ENCODE data around the gene ARHGAP1.

ARHGAP1 gene

GRCh38 chr11:46700241-46701077 is at the start of gene ARHGAP1, which contains the start of gene ZNF408:
ARHGAP1 (minus strand) TSS chr11:46700619; CDS start chr11:46696107, 4,512 bp downstream.
ZNF408 (plus strand) TSS chr11:46701031; CDS start chr11:46701048, 17 bp downstream.
- DNase-seq, result peak; percentile 99

DNA sequence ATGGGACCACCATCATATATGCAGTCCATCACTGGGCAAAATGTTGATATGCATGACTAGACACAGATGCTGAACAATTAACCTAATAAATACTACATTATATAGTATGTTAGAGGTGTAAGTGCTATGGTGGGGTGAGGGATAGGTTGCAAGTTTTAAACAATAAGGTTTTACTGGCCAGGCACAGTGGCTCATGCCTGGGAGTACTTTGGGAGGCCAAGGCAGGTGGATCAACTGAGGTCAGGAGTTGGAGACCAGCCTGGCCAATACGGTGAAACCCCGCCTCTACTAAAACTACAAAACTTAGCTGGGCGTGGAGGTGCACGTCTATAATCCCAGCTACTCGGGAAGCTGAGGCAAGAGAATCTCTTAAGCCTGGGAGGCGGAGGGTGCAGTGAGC is 46.7 kb upstream of the ARHGAP1 start:
- DNase-seq, result no peak

- no peak for DNase-seq
These were observed 45.6 kb upstream of the ARHGAP1 start for GRCh38 chr11:46745995-46746394.

DNA sequence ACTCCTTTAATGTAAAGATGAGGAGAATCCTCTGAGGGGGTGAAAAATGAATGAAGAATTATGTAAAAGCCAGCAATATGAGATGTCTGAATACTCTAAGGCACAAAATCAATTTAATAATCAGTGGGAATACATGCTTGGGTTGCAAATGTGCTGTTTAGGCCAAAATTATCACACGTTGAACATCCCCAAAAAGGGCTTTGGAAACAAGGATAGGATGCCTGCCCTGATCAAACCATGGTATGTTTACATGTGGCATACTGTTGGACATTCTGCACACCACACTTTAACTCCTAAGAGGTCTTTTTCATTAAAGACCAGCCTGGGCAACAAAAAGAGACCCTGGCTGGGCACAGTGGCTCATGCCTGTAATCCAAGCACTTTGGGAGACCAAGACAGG is 44.9 kb upstream of the ARHGAP1 start:
- DNase-seq, result no peak

DNA sequence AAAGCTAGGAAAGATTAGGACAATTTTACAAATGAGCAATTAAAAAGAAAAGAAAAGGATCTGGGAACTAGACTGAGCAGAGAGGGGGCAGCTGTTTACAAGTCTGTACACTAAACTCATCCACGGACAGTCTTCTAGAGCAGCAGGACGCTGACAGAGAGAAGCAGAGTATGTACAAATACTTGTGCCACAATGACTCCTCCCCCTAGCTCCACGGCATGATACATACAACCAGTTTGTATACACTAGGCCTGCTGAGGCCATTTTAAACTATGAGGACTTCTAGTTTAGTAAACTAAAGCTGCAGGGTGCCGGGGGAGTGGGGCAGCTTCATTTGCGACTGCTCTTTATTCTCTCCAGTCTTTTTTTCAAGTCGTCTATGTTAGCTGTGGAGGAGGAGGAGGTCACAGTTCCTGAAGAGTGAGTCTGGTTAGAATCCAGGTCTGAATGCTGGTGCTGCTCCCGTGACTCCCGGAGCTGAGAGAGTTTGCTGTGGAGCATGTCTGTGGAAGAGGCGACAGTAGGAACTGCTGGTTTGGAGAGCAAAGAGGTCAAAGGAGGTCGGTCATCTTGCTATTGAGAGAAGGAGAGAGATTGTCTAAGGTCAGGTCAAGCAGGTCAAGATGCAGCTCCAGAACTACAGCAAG is 43.4 kb upstream of the ARHGAP1 start:
- peak; percentile 43 for DNase-seq

GRCh38 chr11:46743043-46743442 is 42.6 kb upstream of the ARHGAP1 start:
- no peak for DNase-seq

DNA sequence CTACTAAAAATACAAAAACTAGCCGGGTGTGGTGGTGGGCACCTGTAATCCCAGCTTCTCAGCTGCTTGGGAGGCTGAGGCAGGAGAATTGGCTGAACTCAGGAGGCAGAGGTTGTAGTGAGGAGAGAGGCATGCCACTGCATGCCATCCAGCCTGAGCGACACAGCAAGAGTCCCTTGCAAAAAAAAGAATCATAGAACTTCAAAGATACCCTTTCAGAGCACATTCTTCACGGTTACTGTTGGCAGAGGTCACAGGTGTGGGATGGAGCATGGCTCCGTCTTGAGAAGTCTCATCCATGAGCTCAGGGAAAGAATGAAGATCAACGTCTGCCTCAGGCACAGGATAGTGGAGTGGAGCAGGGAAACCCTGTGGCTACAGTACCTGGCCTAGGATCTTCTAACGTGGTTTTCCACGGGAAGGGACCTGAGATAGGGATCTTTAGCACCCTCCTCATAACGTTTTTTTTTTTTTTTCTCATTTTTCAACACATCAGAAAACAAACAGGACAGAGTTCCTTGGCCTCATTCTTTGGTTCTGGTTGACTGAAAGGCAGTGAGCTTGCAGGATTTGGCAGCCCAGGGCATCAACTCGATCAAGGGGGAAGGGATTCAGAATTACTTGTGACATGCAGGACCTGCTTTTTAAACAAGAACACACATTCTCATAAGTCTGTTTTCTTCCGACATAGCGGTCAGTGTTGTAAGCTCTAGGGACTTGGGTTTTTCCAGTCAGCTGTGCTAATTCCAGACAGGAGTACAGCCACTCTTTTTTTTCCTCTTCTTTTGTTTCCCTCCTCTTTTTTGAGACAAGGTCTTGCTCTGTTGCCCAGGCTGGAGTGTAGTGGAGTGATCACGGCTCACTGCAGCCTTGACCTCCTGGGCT is 41.4 kb upstream of the ARHGAP1 start:
- no peak for DNase-seq

- no peak for DNase-seq
These were observed 38.5 kb upstream of the ARHGAP1 start for GRCh38 chr11:46738887-46739286.

- no peak for DNase-seq
These were observed 37.3 kb upstream of the ARHGAP1 start for GRCh38 chr11:46737699-46738098.

GRCh38 chr11:46736615-46737014 is 36.2 kb upstream of the ARHGAP1 start:
- no peak for DNase-seq

DNA sequence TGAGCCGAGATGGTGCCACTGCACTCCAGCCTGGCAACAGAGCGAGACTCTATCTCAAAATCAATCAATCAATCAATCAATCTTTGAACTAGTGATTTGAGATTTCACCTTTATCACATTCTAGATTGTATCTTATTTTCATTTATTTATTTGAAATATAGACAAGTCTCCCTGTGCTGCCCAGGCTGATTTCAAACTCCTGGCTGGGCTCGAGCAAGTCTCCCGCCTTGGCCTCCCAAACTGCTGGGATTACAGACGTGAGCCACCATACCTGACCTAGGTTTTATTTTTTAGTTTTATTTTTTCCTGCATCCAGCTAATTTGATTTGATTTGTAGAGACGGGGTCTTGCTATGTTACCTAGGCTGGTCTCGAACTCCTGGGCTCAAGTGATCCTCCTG is 35.7 kb upstream of the ARHGAP1 start:
- no peak for DNase-seq

DNA sequence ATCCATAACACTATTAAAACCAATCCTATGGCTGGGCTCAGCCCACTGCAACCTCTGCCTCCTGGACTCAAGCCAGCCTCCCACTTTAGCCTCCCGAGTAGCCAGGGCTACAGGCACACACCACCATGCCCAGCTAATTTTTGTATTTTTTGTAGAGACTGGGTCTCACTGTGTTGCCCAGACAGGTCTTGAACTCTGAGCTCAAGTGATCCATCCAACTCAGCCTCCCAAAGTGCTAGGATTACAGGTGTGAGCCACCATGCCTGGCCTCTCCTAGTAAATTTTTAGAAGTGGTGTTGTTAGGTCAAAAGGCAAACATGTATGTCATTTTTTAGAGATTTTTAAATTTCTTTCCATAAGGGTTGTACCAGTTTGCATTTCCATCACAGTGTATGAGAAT is 32.8 kb upstream of the ARHGAP1 start:
- DNase-seq, result no peak

DNA sequence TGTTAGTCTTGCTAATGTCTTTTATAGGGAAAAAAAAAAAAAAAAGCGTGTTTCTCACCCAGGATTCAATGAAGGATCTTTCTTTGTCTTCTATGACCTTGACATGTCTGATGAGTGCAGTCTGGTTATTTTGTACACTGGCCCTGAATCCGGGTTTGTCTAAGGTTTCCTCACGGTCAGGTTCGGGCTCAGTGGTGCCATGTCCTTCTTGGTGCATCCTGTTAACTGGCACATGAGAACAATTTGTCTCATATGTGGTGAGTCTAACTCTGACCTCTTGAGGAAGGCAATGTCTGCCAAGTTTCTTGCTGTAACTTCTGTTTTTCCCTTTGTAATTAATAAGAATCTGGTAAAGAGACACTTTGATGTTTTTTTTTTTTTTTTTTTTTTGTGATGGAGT is 31.1 kb upstream of the ARHGAP1 start:
- DNase-seq, result no peak

DNA sequence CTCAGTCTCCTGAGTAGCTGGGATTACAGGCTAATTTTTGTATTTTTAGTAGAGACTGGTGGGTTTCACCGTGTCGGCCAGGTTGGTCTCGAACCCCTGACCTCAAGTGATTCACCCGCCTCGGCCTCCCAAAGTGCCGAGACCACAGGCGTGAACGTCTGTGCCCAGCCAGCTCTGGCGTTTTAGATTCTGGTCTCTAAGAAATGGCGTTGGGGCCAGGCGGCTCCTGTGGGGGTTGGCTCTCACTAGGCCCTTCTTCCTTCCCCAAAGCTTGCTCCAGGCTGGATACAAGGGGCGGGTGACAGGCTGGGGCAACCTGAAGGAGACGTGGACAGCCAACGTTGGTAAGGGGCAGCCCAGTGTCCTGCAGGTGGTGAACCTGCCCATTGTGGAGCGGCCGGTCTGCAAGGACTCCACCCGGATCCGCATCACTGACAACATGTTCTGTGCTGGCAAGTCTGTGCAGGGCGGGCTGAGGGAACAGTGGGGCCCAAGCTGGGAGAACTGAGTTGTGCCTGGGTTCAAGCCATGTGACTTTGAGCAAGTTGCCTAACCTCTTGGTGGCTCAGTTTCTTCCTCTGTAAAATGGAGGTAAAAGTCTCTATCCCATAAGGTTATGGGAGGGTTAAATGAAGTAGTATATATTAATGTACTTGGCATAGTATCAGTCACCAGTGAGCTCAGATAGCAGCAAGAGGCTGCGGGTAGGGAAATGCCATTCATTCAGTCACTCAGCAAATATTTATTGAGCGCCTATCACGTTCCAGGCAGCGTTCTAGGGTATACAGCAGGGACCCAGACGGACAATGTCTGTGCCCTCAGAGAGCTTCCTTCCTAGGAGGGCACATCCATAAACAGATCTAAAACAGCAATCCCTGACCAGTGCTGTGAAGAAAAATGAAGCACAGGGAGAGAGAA is 28.9 kb upstream of the ARHGAP1 start:
- DNase-seq, result no peak

GRCh38 chr11:46728659-46729040 is 28.2 kb upstream of the ARHGAP1 start:
- no peak for DNase-seq

- no peak for DNase-seq
These were observed 27.7 kb upstream of the ARHGAP1 start for GRCh38 chr11:46727952-46728658.

GRCh38 chr11:46726206-46726862 is 25.9 kb upstream of the ARHGAP1 start:
- DNase-seq, result no peak

DNA sequence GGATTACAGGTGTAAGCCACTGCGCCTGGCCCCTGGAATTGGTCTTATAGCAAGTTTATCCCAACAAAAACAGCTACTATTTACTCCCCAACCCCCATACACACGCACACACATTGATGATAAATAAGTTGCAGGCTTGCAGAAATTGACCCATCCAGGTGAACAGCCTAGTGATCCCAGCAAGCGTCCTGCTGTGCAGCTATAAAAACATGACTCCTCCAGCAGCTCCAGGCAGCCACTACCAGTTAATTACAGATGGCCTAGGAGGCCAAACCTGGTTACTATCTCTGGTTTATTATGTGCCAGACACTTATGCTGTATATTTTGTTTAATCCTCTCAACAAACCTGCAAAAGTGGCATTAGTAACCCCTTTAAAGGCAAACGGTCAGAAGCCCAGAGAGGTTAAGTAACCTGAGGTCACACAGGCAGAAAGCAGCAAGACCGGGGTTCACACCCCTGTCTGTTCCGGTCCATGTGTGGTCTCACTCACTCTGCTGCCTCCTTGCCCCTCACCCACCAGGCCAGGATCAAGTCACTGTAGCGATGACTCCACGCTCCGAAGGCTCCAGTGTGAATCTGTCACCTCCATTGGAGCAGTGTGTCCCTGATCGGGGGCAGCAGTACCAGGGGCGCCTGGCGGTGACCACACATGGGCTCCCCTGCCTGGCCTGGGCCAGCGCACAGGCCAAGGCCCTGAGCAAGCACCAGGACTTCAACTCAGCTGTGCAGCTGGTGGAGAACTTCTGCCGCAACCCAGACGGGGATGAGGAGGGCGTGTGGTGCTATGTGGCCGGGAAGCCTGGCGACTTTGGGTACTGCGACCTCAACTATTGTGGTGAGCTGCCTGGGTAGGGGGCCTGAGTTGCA is 25.2 kb upstream of the ARHGAP1 start:
- DNase-seq, result peak; percentile 42

DNA sequence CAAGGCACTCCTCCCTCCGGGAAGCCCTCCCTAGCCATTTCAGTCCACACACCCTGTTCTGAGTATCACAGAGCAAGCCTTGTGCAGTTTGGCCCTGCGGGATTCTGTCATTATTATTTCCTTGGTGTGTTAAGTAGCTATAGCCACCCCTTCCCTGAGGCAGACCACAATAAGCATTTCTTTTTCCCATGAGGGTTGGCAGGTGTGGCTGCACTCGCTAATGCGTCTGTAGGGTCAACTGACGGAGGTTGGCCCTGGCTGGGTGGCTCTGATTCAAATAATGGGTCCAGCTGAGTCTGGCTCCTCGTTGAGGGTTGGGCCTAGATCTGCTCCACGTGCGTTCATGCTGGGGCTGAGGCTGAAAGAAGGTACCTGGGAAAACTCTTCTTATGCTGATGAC is 23.7 kb upstream of the ARHGAP1 start:
- DNase-seq, result no peak

DNA sequence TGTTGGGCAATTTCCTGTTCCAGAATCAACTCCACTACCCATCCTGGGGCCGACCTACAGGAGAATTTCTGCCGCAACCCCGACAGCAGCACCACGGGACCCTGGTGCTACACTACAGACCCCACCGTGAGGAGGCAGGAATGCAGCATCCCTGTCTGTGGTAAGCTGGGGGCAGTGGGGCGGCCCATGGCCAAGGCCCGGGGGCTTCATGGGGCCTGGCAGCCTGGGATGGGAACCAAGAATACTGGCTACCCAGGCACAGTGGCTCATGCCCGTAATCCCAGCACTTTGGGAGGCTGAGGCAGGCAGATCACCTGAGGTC is 22.9 kb upstream of the ARHGAP1 start:
- DNase-seq, result no peak

All from NCI-H146 (cell line).